Stimulated activated CD8-positive, alpha-beta memory T cell treated with anti-CD3 and anti-CD28 coated beads, Interleukin-15, amount 100 ng/mL, for 48 hours (primary cell): ENCODE results near the gene CLMN.

Source experiments
- DNase-seq, 2 donors: peaks; one replicate each; pipeline ENCODE4 v3.0.0-alpha.2; 2020; ENCODE audit warnings: low read depth in 2 of 2

The CLMN gene

GRCh38 chr14:95344536-95344935 is 24.8 kb upstream of the CLMN start:
- DNase-seq = no peak

- no peak for DNase-seq
Measured at GRCh38 chr14:95341564-95341963, 21.9 kb upstream of the CLMN start.

- DNase-seq = no peak
Measured at GRCh38 chr14:95341115-95341514, 21.4 kb upstream of the CLMN start.

DNA sequence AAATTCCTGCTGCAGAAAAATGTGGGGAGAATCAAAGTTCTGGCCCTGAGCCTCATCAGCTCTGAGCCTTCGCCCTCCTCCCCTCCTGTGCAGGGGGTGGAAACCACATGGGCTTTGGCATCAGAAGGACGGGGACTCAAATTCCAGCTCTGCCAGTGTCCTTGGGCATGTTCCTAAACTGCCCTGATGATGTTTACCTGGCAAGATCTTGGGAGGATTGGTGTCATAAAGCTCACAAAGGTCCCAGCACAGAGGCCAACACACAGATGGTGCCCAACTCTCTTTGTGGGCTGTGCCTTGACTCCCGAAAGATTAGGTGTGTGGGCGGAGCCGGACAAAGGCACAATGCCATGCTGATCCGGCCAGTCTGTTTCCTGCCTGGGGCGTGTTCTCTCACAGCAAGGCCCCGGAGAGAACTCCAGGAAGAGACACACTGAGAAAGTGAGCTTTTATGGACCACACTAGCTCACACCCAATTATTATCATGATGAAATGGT is 20.5 kb upstream of the CLMN start:
- no peak for DNase-seq

GRCh38 chr14:95339301-95339865 is 19.7 kb upstream of the CLMN start:
- DNase-seq = no peak

DNA sequence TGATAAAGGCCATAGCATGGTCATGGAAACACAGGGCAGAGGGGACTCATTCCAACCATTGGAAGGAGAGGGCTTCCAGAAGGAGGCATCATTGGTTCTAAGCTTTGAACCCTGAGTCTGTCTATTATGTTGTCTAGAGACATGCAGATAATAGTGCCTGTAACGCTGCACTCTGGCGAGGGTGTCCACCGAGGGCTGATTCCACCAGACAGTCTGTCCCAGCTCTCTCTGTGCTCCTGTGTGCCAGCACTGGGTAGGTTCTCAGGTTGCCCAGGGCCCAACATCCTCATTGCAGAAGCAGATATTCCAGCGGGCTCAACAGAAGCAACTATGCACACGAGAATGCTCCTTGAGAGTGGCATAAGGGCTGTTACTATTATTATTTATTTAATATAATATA is 18.7 kb upstream of the CLMN start:
- DNase-seq = no peak

DNA sequence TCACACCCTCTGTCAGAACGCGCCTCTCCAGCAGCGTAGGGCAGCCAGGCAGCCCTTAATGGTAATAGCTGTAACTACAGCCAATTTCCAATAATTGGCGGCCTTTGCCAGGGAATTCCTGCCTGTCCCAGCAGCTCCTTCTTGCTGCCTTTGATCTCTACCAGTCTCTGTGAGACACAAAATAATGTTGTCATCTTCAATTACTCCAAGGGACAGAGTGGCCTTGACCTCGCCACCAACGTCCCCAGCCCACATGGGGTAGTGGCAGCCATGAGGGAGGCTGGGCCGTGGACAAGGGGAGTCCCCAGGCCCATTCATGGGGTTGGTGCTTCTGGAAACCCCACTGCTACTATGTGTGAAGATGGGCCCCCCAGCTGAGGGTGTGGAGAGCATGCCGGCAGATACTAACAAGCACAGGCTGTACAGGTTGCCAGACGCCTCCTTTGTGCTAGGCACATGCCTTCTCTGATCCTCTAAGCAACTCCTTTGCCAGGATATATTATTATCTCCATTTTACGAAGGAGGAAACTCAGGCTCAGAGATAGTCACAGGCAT is 17.4 kb upstream of the CLMN start:
- DNase-seq = no peak

- no peak for DNase-seq
Measured at GRCh38 chr14:95336192-95336760, 16.6 kb upstream of the CLMN start.

- no peak for DNase-seq
Measured at GRCh38 chr14:95335071-95335470, 15.4 kb upstream of the CLMN start.

- DNase-seq = no peak
Measured at GRCh38 chr14:95334044-95334443, 14.3 kb upstream of the CLMN start.

DNA sequence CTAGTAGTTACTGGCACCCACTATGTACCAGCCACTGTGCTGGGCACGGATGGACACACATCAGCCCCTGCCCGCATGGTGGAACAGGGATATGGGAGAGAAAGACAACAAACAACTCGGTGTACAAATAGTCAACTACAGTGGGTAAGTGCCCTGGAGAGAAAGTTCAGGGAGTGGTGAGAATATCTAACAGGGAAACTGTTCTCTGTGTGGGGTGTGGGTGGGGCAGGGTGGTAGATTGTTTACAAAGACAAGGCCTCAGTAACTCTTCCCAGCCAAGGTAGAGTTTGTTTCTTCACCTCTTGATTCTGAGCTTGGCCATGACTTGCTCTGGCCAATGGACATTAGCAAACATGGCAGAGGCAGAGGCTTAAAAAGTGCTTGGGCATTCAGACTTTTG is 12.9 kb upstream of the CLMN start:
- no peak for DNase-seq

- no peak for DNase-seq
Measured at GRCh38 chr14:95331708-95332408, 12.2 kb upstream of the CLMN start.

- no peak for DNase-seq
Measured at GRCh38 chr14:95330591-95331370, 11.1 kb upstream of the CLMN start.

DNA sequence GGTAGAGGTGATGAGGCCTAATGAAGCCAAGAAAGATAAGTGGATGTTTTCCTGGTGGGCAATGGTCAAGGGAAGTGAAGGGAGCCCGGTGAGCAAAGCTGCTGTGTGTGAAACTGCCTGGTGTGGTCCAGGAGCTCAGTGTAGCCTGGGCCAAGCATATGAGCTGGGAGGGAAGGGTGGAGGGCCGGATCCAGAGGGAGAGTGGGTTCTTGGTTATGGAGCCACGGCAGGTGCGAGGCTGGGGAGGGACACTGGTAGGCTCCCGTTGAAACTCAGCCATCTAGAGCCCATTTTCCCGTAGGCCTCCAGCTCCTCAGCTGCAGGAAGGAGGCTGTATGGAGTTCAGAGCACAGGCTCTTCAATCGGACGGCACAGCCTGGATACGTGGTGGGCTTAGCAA is 10.2 kb upstream of the CLMN start:
- DNase-seq = no peak

DNA sequence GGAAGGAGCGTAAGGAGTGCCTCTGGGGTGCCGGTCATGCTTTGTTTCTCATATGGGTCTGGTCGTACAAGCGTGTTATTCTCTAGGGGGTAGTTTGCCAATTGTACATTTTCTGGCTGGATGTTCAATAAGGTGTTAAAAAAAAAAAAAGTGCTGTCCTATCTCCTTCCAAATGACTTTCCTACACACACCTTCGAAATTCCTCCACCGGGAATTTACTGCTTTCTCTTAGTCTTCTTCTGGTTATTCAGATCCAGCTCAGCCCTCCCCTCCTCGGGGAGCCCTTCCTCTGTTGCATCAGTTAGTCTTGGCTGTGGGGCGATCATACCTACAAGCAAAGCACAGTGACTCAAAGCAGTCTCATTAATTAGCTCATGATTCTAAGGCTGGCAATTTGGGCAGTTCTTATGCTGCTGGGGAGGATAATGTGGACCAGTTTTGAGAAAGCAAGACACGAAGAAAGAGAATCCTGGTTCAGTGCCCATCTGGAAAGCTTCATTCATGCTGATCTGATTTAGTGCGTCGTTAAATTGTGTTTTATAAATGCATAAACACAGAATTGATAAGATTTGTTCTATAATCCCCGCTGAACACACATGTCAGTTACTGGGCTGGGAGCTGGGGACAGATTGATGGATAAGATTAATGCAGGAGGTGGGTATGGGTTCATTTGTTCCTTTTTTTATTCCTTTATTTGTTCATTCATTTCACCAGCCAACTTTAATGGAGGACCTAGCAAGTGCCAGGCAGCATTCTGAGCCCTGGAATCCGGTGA is 9.2 kb upstream of the CLMN start:
- no peak for DNase-seq

- DNase-seq = no peak
Measured at GRCh38 chr14:95327558-95328374, 8.1 kb upstream of the CLMN start.

DNA sequence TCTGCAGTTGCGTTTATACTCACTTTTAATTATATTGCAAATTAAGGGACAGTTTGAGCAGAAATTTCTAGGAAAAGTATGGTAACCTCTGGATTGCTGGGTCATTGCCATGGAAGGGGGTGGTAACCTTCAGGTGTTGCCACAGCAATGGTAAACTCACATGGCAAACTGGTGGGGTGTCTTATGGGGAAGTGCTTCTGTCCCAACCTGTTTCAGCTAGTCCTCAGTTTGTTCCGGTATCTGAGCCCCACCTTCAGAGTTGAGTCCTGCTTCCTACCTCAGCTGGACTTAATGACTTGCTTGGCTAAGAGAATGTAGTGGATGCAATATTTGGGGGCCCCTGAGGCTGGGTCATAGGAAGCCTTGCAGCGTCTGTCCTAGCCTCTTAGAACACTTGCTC is 7.3 kb upstream of the CLMN start:
- DNase-seq = no peak

- no peak for DNase-seq
Measured at GRCh38 chr14:95323917-95324316, 4.2 kb upstream of the CLMN start.

DNA sequence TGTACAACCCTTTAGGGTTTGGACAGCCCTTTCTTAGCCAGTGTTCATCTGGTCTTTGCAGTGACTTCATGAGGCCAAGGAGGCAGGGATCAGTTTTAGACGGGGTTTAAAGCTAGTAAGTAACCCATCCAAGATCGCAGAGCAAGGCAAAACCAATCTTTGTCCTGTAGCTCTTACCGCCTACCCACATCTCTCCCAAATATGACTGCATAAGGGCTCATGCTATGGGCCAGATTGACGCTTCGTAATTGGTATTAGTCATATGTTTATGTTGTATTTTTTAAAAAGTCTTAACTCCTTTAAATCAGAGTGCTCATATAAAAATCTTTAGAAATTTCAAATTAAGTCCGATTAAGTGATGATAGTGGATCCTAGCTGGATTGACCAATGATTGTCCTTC is 3.7 kb upstream of the CLMN start:
- no peak for DNase-seq

DNA sequence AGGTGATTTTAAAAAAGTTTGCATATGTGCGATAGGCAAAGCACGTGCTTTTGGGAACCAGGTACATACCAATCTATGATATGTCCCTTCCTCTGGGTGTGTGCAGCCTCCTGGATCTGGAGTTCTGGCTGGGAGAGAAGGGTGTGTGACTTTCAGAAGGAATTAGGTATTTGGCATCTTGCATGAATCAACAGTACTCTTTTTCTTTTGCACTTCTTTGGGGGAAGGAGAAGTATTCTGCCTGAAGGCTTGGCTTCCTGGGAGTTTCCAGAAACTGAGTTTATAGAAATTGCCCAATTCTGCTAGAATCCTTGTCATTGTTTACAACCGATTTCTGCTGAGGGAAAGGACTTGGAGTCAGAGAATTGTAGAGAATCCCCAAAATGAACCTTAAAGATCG is 2.9 kb upstream of the CLMN start:
- DNase-seq = no peak
